ENCODE results near the gene ARNT2.

ARNT2 gene

GRCh38 chr15:80580106-80580505 lies 175.9 kb downstream of the ARNT2 start:
- no peak for DNase-seq

DNA sequence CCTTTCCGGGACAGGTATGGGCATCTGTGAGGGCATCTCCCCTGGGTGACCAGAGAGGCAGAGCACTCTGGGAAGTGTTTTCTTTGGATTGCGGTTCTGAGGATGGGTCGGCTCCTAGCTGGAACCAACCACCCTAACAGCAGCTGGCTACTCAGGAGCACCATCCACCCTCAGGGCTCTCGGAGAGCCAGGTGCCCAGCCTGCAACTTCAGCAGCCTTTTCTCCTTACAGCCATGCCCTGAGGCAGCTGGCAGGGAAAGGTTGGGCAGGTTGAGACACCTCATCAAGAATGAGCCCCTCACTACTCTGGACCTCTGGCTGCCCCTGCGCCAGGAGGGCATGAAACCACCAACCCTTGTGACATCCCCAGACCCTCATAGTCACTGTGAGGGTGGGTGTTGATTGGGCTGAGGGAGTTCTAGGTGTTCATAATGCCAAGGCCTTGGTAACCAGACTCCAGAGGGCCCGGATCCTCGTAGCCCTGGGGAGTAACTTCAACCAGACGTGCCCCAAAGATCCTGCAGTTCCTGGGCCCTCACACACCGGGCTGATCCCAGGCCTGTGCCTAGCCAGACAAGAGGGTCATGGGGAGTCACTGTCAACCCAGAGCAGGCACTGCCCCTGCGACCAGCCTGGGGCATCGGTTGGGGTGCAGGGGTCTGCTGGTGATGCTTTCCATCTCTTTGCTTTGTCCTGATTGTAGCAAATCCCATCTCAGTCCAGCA lies 176.5 kb downstream of the ARNT2 start:
- no peak for DNase-seq

DNA sequence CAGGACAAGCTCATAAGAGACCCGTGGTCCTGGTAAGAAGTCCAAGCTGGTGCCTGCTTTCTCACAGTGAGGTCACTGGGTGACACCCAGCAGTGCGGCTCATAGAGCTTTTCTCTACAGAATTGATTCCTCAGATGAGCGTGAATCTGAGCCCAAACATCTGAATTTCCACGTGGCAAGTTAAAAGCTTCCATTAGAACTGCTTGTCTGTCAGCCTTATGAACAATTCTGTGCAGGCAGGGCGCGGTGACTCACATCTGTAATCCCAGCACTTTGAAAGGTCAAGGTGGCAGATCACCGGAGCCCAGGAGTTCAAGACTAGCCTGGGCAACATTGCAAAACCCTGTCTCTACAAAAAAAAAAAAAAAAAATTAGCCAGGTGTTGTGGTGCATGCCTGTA lies 177.8 kb downstream of the ARNT2 start:
- no peak for DNase-seq

- DNase-seq = no peak
Observed at GRCh38 chr15:80582816-80583423, 178.7 kb downstream of the ARNT2 start.

- DNase-seq = no peak
Observed at GRCh38 chr15:80584561-80584964, 180.4 kb downstream of the ARNT2 start.

DNA sequence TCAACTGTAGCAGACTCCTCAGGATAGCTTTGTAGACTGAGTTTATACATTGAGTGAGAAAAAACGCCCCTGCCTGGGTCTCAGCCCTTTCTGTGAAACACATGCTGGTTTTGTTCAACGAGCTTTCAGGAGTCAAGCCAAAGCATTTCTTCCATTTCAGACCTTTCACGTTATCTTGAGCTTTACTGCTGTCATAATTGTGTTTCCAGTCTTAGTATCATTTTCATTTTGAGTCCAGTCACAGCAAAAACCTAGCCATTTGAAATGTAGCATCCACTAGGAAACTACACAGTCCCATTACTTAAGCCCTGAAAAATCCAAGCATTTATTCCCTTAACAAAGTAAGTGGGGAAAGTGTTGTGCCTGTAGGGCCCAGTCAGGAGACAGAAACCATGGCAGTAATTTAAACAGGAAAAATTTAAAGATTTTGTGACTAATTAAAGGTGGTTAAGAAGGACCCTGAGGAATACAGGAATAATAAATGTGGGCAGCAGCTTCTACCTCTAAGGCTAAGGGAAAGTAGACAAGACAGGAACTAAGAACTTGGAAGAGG lies 180.9 kb downstream of the ARNT2 start:
- no peak for DNase-seq

DNA sequence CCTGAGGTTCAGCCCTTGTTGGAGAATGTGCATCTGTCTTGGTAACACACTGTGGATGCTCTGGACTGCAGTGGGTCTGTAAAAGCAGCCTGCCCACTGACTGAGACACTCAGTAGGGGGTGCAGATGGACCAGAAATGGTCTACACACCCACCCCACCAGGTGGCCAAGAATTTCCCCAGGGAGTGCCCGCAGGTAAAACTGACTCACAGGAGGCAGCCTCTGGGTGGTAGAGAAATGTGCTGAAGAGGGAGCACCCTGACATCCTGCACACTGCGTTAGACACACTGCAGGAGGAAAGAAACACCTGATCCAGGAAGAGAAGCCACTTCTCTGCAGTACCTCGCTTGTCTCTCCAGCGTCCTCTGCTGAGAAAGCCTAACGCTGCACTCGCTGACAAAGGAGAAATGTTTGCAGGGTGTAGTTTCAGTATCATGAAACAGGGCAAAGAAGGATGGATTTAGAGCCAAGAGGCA lies 181.4 kb downstream of the ARNT2 start:
- DNase-seq = no peak

DNA sequence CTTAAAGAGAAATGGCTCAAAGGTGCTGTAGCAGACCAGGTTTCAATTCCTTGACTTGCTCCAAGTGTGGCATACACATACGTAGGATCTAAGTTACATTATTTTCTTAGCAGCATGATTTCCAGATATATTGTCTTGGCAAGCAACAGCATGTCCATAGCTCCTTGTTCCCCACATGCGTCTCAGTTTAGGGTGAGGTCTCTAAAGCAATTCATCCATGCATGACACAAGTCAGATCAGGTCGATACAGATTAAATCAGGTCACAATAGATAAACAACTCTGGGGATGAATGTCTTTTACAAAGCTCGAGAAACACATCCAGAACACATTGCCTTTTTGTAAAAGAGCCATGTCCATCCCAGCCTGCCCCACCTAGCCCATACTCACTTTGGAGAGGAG lies 182.0 kb downstream of the ARNT2 start:
- no peak for DNase-seq

- DNase-seq = no peak
Observed at GRCh38 chr15:80587007-80587406, 182.8 kb downstream of the ARNT2 start.

- DNase-seq = no peak
Observed at GRCh38 chr15:80587816-80588456, 183.8 kb downstream of the ARNT2 start.

DNA sequence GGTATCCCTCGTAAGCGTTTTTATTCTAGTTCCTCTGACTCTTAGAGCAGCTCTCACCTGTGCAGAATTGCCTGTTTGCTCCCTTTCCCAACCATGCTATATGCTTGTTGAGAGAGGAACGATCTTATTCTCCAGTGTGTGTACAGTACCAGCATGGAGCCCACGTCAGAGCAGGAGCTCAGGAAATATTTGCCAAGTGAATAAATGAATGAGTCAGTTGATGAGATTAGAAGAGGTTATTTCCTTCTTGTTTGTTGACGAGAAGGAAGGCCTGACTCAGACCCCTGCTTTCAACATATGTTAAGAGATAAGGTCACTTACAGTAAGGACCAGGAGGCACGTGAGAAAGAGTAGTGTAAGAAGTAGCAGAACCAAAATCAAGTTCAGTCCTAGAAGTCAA lies 184.6 kb downstream of the ARNT2 start:
- DNase-seq = no peak

DNA sequence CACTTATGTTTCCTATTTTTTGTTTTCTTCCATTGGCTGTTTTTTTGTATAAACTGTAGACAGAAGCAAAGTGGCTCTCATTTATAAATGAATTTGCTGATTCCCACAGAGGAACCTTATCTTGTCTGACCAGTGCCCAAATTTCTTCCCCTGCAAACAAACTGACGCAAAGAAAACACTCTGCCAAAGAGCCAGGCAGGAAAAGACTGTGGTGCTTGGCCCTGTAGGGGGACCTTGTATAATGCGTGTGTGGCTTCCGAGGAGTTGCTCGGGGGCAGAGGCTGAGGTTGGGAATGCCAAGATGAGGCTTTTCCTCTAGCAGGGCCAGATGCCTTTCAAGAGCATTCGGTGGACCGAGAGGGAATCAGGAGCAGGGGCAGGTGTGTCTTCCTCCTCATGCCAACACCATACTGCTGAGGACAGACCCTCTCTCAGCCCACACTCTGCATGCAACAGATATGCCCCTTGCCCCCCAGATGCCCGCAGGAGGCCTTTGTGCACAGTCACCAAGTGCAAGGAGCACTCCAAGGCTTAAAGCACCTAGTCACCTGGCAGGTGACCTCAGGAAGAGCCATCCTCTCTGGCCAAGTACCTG lies 186.7 kb downstream of the ARNT2 start:
- DNase-seq = no peak

GRCh38 chr15:80591471-80591870 lies 187.3 kb downstream of the ARNT2 start:
- no peak for DNase-seq

GRCh38 chr15:80591938-80592825 lies 188.0 kb downstream of the ARNT2 start:
- DNase-seq = no peak

DNA sequence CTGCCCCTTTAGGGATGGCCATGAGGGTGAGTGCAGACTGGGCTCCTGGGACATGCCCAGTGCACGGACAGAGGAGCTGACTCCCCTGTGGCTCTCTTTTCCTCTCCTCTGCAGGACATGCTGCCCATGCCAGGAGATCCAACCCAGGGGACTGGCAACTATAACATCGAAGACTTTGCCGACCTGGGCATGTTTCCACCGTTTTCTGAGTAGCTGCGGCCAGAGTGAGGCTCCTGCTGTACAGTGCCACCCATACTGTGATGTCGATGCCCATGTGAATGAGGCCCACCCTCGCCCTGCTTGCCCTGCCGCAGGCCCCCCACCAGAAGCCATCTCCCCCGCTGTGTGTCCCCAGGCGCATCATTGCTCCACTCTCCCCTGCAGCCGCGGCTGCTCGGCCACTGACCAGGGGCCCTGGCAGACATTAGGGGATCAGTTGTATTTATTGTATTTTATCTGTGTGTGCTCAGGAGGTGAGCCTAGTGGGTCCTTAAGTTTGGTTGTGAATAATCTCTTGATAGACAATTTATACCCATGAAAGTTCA lies 189.4 kb downstream of the ARNT2 start:
- DNase-seq = no peak

DNA sequence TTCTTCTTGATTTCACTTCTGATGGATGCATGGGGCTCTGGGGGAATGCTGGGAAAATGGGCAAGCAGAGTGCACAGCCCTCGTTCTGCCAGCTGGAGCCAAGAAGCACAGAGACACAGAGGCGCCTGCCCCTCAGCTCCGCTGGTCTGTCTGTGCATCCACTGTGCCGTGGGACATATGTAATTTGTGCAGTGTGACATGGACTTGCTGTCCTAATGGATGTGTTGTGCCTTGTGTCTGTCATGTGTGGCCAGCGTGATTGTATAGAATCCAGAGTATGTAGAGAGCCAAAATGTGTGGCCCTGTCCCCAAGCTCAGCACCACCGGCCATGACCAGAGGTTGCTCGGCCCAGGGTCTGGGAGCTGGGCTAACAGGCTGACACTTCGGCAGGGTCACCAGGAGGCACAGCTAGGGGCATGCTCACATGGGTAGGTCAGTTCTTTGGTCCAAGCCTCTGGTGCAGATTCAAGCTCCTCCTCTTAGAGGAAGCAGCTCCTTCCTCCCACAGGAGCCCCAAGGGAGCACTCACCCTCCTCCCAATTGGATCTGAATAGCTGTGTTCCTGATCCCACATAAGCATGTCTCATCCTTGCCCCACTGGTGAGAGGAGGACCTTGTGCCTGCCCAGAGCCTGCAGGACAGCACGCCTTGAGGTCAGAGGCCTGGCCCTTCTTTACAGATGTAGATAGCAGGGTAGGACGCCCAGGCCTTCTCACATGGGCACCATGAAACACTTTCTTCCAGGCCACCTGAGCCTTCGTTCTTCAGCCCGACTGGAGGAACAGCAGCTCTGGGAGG lies 190.1 kb downstream of the ARNT2 start:
- no peak for DNase-seq

GRCh38 chr15:80595396-80595795 lies 191.2 kb downstream of the ARNT2 start:
- DNase-seq = no peak

DNA sequence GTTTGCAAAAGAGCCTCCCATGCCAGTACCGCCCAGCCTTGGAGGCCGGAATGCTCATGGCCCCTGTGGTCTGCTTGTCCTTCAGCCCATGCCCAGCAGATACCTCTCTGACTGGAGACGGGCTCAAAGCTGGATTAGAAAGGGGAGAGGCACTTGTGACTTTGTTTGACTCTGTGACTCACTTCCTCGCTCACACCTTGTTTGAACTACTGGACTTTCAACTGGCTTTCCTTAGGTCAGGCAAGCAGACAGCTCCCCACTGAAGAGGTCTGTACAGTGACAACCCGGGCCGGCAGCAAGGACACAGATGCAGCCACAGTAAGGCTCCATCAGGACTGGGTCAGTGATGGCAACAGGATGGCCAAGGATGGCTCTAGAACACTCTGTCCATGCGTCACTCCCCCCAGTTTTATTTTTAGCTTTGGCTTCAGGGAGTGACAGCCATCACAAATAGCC lies 192.4 kb downstream of the ARNT2 start:
- DNase-seq = no peak

DNA sequence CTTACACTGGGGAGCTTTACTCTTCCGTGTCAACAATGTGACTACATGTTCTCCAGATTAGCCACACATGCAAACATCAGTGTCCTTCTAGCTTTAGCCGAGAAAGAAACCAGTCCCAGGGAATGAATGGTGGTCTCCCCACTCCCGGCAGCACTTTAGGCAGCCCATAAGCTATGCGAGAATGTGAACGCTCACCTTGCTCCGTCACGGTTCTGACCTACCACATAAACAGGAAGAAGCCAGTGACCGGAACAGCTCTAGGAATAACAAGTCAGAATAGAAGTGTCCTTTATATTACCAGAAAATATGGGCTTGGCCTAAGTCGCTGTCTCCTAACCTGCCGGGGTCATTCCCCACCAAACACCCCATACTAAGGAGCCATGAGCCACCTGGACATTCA lies 192.9 kb downstream of the ARNT2 start:
- DNase-seq = no peak

GRCh38 chr15:80599359-80599758 lies 195.2 kb downstream of the ARNT2 start:
- no peak for DNase-seq

DNA sequence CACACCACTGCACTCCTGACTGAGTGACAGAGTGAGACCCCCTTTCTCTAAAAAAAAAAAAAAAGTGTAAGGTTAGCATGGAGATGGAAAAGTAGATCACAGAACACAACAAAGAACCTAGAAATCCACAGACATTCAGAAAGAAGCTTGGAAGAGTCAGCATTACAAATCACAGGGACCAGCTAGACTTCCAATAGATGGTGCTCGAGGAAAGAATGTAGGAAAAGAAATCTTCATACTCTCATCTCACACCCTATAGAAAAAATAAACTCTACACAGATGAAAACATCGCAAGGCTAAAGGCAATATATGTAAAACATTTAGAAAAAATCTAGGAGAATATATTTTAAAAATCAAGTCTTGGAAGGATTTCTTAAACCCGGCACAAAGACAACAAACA lies 196.4 kb downstream of the ARNT2 start:
- no peak for DNase-seq
